Panc1 (cell line): Measurements from ENCODE around the gene FBXO31. TPM values are rescaled to one million over a fixed set of nuclear protein-coding genes. Genes with fewer than 3 reads are reported as not detected.

Experiments
- ATAC-seq: fragments of 200-7000 bp; cut with Tn5 transposase; 2 replicates; pipeline ENCODE4 v1.9.1; 2020; ENCODE audit warnings: mild to moderate bottlenecking, moderate library complexity
- BruUV-seq: library from RNA; stranded (reverse); fragments of 400-500 nt; replicated peaks from 2 replicates; lab custom pipeline; 2021; lab: Mats Ljungman, UMichigan
- CTCF ChIA-PET: fragments of 300-600 bp; sonication (Branson Sonifier 250); formaldehyde crosslinking; loops from one replicate; lab custom pipeline; 2022; ENCODE audit warnings: antibody characterized with exemption; lab: Charles Lee
- POLR2A ChIA-PET: fragments of 300-600 bp; sonication (Branson Sonifier 250); formaldehyde crosslinking; loops from one replicate; lab custom pipeline; 2022; ENCODE audit warnings: antibody characterized with exemption; lab: Charles Lee
- DNase-seq: peaks from one replicate; pipeline ENCODE4 v3.0.0-alpha.2; 2010; ENCODE audit warnings: low read depth, low spot score
- H3K27ac ChIP-seq: 2 replicates; pipeline ENCODE4 v1.5.1; 2011; ENCODE audit warnings: mild to moderate bottlenecking, low read length, inconsistent platforms
- H3K27me3 ChIP-seq: fragments of 200-500 bp; sonication (Bioruptor generic); 2 replicates; pipeline ENCODE4 v1.6.0; 2014; ENCODE audit warnings: low read length, inconsistent platforms; ENCODE audit not compliant: control insufficient read depth, insufficient read depth
- H3K36me3 ChIP-seq: fragments of 200-500 bp; sonication (Bioruptor generic); 2 replicates; pipeline ENCODE4 v1.5.1; 2014; ENCODE audit warnings: inconsistent platforms, mild to moderate bottlenecking, low read length, moderate library complexity; ENCODE audit not compliant: control insufficient read depth, insufficient read depth
- H3K4me1 ChIP-seq: 2 replicates; pipeline ENCODE4 v1.5.1; 2011; ENCODE audit warnings: inconsistent platforms, mild to moderate bottlenecking, low read length, moderate library complexity; ENCODE audit not compliant: control insufficient read depth, insufficient read depth
- H3K4me3 ChIP-seq, 2 experiments: 2 replicates each; pipeline ENCODE4 v1.5.1; 2011 to 2012; ENCODE audit warnings: low read depth in 2 of 2, low read length in 2 of 2, mild to moderate bottlenecking in 2 of 2, inconsistent platforms in 1 of 2, moderate library complexity in 1 of 2
- H3K9me3 ChIP-seq: fragments of 200-500 bp; sonication (Bioruptor generic); 2 replicates; pipeline ENCODE4 v1.5.1; 2014; ENCODE audit warnings: low read depth, mild to moderate bottlenecking, inconsistent platforms, low read length, moderate library complexity; ENCODE audit not compliant: control insufficient read depth, insufficient read depth
- POLR2AphosphoS5 ChIP-seq: IDR thresholded peaks from 2 replicates; pipeline ENCODE4 v1.6.1; 2012; ENCODE audit warnings: mild to moderate bottlenecking, low read depth, low read length, moderate library complexity
- SIN3A ChIP-seq: IDR thresholded peaks from 2 replicates; pipeline ENCODE4 v1.6.1; 2012; ENCODE audit warnings: low read depth, mild to moderate bottlenecking, low read length, moderate library complexity, borderline replicate concordance; ENCODE audit not compliant: insufficient read depth
- TCF7L2 ChIP-seq: IDR thresholded peaks from 2 replicates; pipeline ENCODE4 v1.6.1; 2011; ENCODE audit warnings: mild to moderate bottlenecking, low read depth, low read length, inconsistent platforms
- in situ Hi-C: cut with HindIII; loops from 2 replicates; pipeline ENCODE4 v1.10.0; 2016; ENCODE audit warnings: low sequenced_read_pairs, low pct_unique_long_range_greater_than_20kb
- intact Hi-C: fragments of 100-400 bp; cut with micrococcal nuclease; formaldehyde crosslinking; loops from one replicate; pipeline ENCODE4 v1.10.0; 2022; ENCODE audit not compliant: unreplicated experiment
- total RNA-seq: library from RNA; stranded (reverse); gene quantifications from one replicate; pipeline ENCODE4 v1.2.1, GENCODE V29; 2021; ENCODE audit not compliant: unreplicated experiment
- TF ChIP-seq, protein P1 (sequence below), 2 experiments: IDR thresholded peaks; 2 replicates each; pipeline ENCODE4 v1.6.1; 2011 to 2012; ENCODE audit warnings: low read depth in 2 of 2, control low read depth in 1 of 2, low read length in 1 of 2, mild to moderate bottlenecking in 1 of 2, moderate library complexity in 1 of 2; ENCODE audit not compliant: insufficient read depth in 1 of 2
- TF ChIP-seq, protein P2 (sequence below): fragments of 450-650 bp; IDR thresholded peaks from 2 replicates; pipeline ENCODE4 v1.5.1; 2017; ENCODE audit warnings: mild to moderate bottlenecking

Gene FBXO31
- total RNA-seq, 1 experiment from 2014 or later, result 22.4 TPM

DNA sequence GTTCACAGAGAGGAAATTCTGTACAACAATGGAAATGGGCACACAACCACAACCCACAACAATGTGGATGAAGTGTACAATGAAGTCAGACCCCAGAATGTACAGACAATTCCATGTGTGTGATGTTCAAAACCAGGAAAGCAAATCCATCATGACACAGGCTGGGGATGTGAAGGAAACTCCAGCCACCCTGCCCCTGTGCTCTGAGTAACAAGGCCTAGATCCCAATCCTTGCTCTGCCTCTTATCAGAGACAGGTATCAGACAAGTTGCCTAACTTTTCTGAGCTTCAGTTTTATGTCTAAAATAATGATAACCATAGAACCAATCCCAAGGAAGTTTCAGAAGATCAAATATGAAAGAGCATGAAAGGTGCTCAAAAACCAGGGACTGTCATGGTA is 64.6 kb downstream of the FBXO31 start:
- intact Hi-C loops (no loop called here), in situ Hi-C loops (no loop called here)
- Histone ChIP-seq H3K36me3 (peaks cover 12% of the 10 kb centered on the region; the same call in 1 of the 2 replicates), H3K4me1 (no peaks in the 10 kb centered on the region), H3K27ac (no peak overlapping the region), H3K27me3 (no peaks in the 10 kb centered on the region), H3K9me3 (no peaks in the 10 kb centered on the region), H3K4me3 (no peak overlapping the region)
- ChIA-PET CTCF (no interaction called here), POLR2A (interaction anchor here (0.7 kb wide), 1 partner anchor 14 kb away, joined by 4 read pairs; no protein-coding TSS in a partner anchor)
- TF ChIP-seq, protein P1, sequence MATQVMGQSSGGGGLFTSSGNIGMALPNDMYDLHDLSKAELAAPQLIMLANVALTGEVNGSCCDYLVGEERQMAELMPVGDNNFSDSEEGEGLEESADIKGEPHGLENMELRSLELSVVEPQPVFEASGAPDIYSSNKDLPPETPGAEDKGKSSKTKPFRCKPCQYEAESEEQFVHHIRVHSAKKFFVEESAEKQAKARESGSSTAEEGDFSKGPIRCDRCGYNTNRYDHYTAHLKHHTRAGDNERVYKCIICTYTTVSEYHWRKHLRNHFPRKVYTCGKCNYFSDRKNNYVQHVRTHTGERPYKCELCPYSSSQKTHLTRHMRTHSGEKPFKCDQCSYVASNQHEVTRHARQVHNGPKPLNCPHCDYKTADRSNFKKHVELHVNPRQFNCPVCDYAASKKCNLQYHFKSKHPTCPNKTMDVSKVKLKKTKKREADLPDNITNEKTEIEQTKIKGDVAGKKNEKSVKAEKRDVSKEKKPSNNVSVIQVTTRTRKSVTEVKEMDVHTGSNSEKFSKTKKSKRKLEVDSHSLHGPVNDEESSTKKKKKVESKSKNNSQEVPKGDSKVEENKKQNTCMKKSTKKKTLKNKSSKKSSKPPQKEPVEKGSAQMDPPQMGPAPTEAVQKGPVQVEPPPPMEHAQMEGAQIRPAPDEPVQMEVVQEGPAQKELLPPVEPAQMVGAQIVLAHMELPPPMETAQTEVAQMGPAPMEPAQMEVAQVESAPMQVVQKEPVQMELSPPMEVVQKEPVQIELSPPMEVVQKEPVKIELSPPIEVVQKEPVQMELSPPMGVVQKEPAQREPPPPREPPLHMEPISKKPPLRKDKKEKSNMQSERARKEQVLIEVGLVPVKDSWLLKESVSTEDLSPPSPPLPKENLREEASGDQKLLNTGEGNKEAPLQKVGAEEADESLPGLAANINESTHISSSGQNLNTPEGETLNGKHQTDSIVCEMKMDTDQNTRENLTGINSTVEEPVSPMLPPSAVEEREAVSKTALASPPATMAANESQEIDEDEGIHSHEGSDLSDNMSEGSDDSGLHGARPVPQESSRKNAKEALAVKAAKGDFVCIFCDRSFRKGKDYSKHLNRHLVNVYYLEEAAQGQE (IDR thresholded peaks at IDR 0.05; ENCODE audit: insufficient read depth in 1 of 2, low read depth in 2 of 2, low read length in 1 of 2), result no peak
- 0 out of 2 replicates have a peak, but pooled peaks have one; percentile 10 for TF ChIP-seq POLR2AphosphoS5
- ATAC-seq (no peak), DNase-seq (no peak)
- BruUV-seq, result no TSS peak

DNA sequence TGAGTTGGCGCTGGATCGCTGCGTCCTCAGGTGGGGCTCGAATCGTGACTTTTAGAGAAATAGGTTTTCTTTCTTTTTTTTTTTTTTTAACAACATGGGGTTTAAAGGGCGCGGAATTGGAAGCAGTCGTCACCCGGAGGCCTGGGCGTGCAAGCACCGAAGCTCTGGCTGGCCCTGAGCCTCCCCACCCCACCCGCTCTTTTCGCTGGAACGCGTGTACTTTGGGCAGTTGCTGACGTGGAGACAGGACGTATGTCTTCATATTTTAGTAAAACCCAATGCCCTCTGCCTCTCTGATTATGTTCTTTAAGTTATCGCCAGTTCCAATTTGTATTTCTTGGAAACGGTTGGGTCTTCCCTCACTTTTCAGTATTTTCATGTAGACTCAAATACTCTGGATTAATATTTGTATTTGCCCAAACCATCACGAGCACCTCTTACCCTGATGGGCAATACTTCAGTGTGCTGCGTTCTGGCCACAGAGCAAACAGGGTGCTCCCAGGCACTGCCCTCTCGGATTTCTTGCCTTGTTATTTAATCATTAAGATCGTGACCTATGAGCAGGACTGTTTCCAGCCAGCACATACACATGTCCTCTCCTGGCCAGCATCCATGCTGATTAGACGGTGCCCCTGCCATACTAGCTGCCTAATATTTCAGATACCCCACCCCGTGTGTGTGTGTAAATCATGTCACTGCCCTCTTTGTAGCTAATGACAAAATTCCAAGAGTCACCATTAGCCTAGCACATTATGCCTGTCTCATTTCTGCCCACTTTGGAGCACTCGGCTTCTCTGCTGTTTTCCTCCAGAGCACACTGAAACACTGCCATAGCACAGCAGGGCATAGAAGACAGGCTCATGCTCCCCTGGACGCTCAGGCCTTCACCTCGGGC is 65.6 kb downstream of the FBXO31 start:
- no peak for DNase-seq
- no peaks in the 10 kb centered on the region for H3K9me3 ChIP-seq
- intact Hi-C loops, result no loop called here
- peaks cover 12% of the 10 kb centered on the region; the same call in 1 of the 2 replicates for H3K36me3 ChIP-seq
- H3K4me1 ChIP-seq, result no peaks in the 10 kb centered on the region
- peak overlapping the region; percentile 89 to 97 for H3K4me3 ChIP-seq
- in situ Hi-C loops, result no loop called here
- TSS peak; percentile 95 for BruUV-seq
- H3K27ac ChIP-seq, result peak overlapping the region; percentile 92
- TF ChIP-seq, protein P1 (IDR thresholded peaks at IDR 0.05; ENCODE audit: insufficient read depth in 1 of 2, low read depth in 2 of 2, low read length in 1 of 2), result no peak
- TF ChIP-seq TCF7L2 (no peak), SIN3A (no peak), POLR2AphosphoS5 (no peak)
- TF ChIP-seq, protein P2, sequence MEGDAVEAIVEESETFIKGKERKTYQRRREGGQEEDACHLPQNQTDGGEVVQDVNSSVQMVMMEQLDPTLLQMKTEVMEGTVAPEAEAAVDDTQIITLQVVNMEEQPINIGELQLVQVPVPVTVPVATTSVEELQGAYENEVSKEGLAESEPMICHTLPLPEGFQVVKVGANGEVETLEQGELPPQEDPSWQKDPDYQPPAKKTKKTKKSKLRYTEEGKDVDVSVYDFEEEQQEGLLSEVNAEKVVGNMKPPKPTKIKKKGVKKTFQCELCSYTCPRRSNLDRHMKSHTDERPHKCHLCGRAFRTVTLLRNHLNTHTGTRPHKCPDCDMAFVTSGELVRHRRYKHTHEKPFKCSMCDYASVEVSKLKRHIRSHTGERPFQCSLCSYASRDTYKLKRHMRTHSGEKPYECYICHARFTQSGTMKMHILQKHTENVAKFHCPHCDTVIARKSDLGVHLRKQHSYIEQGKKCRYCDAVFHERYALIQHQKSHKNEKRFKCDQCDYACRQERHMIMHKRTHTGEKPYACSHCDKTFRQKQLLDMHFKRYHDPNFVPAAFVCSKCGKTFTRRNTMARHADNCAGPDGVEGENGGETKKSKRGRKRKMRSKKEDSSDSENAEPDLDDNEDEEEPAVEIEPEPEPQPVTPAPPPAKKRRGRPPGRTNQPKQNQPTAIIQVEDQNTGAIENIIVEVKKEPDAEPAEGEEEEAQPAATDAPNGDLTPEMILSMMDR, result no peak
- ATAC-seq, result peak; percentile 24
- H3K27me3 ChIP-seq, result no peaks in the 10 kb centered on the region
- CTCF ChIA-PET, result no interaction called here
- POLR2A ChIA-PET, result interaction anchor here (0.5 to 0.6 kb wide), 3 partner anchors 104 to 731 kb away, joined by 3 to 6 read pairs (median 5); no protein-coding TSS in a partner anchor
